Activated CD8-positive, alpha-beta memory T cell treated with anti-CD3 and anti-CD28 coated beads, Interleukin-2, amount 50 U/mL, for 4 hours (primary cell): ENCODE measurements around the gene DYNLT3.

Source experiments
- DNase-seq: peaks from one replicate; pipeline ENCODE4 v3.0.0-alpha.2; 2020

The DYNLT3 gene

GRCh38 chrX:37846934-37847732, at the start of gene DYNLT3:
Gene DYNLT3, minus strand, starts transcription at chrX:37847571. Its CDS starts 61 bp downstream, at chrX:37847510.
- peak; percentile 72 for DNase-seq

- no peak for DNase-seq
Measured at GRCh38 chrX:37896511-37896890, 49.1 kb upstream of the DYNLT3 start.

GRCh38 chrX:37895795-37896510, 48.6 kb upstream of the DYNLT3 start:
- no peak for DNase-seq

- no peak for DNase-seq
Measured at GRCh38 chrX:37894725-37895124, 47.4 kb upstream of the DYNLT3 start.

- no peak for DNase-seq
Measured at GRCh38 chrX:37888010-37888409, 40.6 kb upstream of the DYNLT3 start.

- no peak for DNase-seq
Measured at GRCh38 chrX:37887347-37887746, 40.0 kb upstream of the DYNLT3 start.

GRCh38 chrX:37883196-37883595, 35.8 kb upstream of the DYNLT3 start:
- DNase-seq = no peak

- DNase-seq = no peak
Measured at GRCh38 chrX:37879692-37880091, 32.3 kb upstream of the DYNLT3 start.

GRCh38 chrX:37876716-37877115, 29.3 kb upstream of the DYNLT3 start:
- no peak for DNase-seq

GRCh38 chrX:37875675-37876074, 28.3 kb upstream of the DYNLT3 start:
- DNase-seq = no peak

GRCh38 chrX:37873220-37873619, 25.8 kb upstream of the DYNLT3 start:
- no peak for DNase-seq

GRCh38 chrX:37872303-37872655, 24.9 kb upstream of the DYNLT3 start:
- DNase-seq = no peak

- no peak for DNase-seq
Measured at GRCh38 chrX:37871626-37872302, 24.4 kb upstream of the DYNLT3 start.

GRCh38 chrX:37867536-37868153, 20.3 kb upstream of the DYNLT3 start:
- DNase-seq = no peak

- no peak for DNase-seq
Measured at GRCh38 chrX:37863728-37864127, 16.4 kb upstream of the DYNLT3 start.

GRCh38 chrX:37862851-37863250, 15.5 kb upstream of the DYNLT3 start:
- no peak for DNase-seq

GRCh38 chrX:37860721-37861120, 13.3 kb upstream of the DYNLT3 start:
- no peak for DNase-seq

- DNase-seq = no peak
Measured at GRCh38 chrX:37854748-37855147, 7.4 kb upstream of the DYNLT3 start.

GRCh38 chrX:37854148-37854547, 6.8 kb upstream of the DYNLT3 start:
- DNase-seq = no peak

- DNase-seq = no peak
Measured at GRCh38 chrX:37847733-37848197, 394 bp upstream of the DYNLT3 start.

- no peak for DNase-seq
Measured at GRCh38 chrX:37846558-37846933, 825 bp downstream of the DYNLT3 start.

- no peak for DNase-seq
Measured at GRCh38 chrX:37846141-37846540, 1.2 kb downstream of the DYNLT3 start.

- no peak for DNase-seq
Measured at GRCh38 chrX:37844622-37845021, 2.7 kb downstream of the DYNLT3 start.
